DMS114 treated with DMSO at 0.1 percent for 48 hours (cell line): ENCODE results near the gene PAIP2B.
"Not testable (repeated sequence)": the region's sequence is repeated elsewhere in the genome, so short reads cannot be mapped to it uniquely, and the experiment has no call there.

Experiments
- DNase-seq: peaks from one replicate; lab custom pipeline; 2025; ENCODE audit not compliant: unreplicated experiment; lab: John Stamatoyannopoulos, UW

Gene PAIP2B

GRCh38 chr2:71220743-71221142 lies 6.2 kb downstream of the PAIP2B start:
- no peak for DNase-seq

GRCh38 chr2:71216501-71216900 lies 10.4 kb downstream of the PAIP2B start:
- no peak for DNase-seq

GRCh38 chr2:71215447-71215846 lies 11.5 kb downstream of the PAIP2B start:
- no peak for DNase-seq

GRCh38 chr2:71212336-71212735 lies 14.6 kb downstream of the PAIP2B start:
- DNase-seq, result no peak

- no peak for DNase-seq
Measured at GRCh38 chr2:71210292-71210691, 16.6 kb downstream of the PAIP2B start.

- no peak for DNase-seq
Measured at GRCh38 chr2:71208756-71209155, 18.1 kb downstream of the PAIP2B start.

- no peak for DNase-seq
Measured at GRCh38 chr2:71207601-71208000, 19.3 kb downstream of the PAIP2B start.

- no peak for DNase-seq
Measured at GRCh38 chr2:71206271-71206670, 20.6 kb downstream of the PAIP2B start.

- no peak for DNase-seq
Measured at GRCh38 chr2:71191570-71191943, 35.3 kb downstream of the PAIP2B start.

GRCh38 chr2:71190656-71191569 lies 36.0 kb downstream of the PAIP2B start:
- DNase-seq, result peak; percentile 12

- DNase-seq, result no peak
Measured at GRCh38 chr2:71187589-71187988, 39.3 kb downstream of the PAIP2B start.

GRCh38 chr2:71186973-71187372 lies 39.9 kb downstream of the PAIP2B start:
- DNase-seq, result no peak

- not testable (repeated sequence) for DNase-seq
Measured at GRCh38 chr2:71183306-71184115, 43.4 kb downstream of the PAIP2B start.

- DNase-seq, result no peak
Measured at GRCh38 chr2:71181316-71181715, 45.6 kb downstream of the PAIP2B start.

GRCh38 chr2:71178836-71179235 lies 48.1 kb downstream of the PAIP2B start:
- DNase-seq, result not testable (repeated sequence)

GRCh38 chr2:71174207-71174606 lies 52.7 kb downstream of the PAIP2B start:
- no peak for DNase-seq

GRCh38 chr2:71173096-71173495 lies 53.8 kb downstream of the PAIP2B start:
- no peak for DNase-seq

- DNase-seq, result no peak
Measured at GRCh38 chr2:71166812-71167211, 60.1 kb downstream of the PAIP2B start.

- peak; percentile 15 for DNase-seq
Measured at GRCh38 chr2:71157124-71157793, 69.6 kb downstream of the PAIP2B start.

GRCh38 chr2:71156573-71156972 lies 70.3 kb downstream of the PAIP2B start:
- DNase-seq, result no peak

- DNase-seq, result no peak
Measured at GRCh38 chr2:71155846-71156245, 71.1 kb downstream of the PAIP2B start.
